Fibroblast of peridontal ligament (primary cell): ENCODE data around the gene BTBD9.
A peak's percentile ranks its signal among the peaks of the same experiment; 100 is the strongest.

Experiments used
- DNase-seq: peaks from one replicate; pipeline ENCODE4 v3.0.0-alpha.2; 2010; ENCODE audit errors: extremely low read depth

Gene BTBD9

GRCh38 chr6:38639498-38640215 lies at the start of gene BTBD9:
TSS of gene BTBD9 (minus strand) at chr6:38639929.
- DNase-seq = peak; percentile 82

GRCh38 chr6:38688579-38689087 lies 48.9 kb upstream of the BTBD9 start:
- DNase-seq = no peak

GRCh38 chr6:38687549-38687948 lies 47.8 kb upstream of the BTBD9 start:
- DNase-seq = no peak

- DNase-seq = no peak
Measured at GRCh38 chr6:38687043-38687353, 47.3 kb upstream of the BTBD9 start.

GRCh38 chr6:38686270-38687042 lies 46.7 kb upstream of the BTBD9 start:
- DNase-seq = no peak

- no peak for DNase-seq
Measured at GRCh38 chr6:38684904-38685303, 45.2 kb upstream of the BTBD9 start.

GRCh38 chr6:38684237-38684636 lies 44.5 kb upstream of the BTBD9 start:
- DNase-seq = no peak

- no peak for DNase-seq
Measured at GRCh38 chr6:38681850-38682249, 42.1 kb upstream of the BTBD9 start.

- DNase-seq = no peak
Measured at GRCh38 chr6:38679668-38680067, 39.9 kb upstream of the BTBD9 start.

- DNase-seq = no peak
Measured at GRCh38 chr6:38678178-38678760, 38.5 kb upstream of the BTBD9 start.

GRCh38 chr6:38676974-38677544 lies 37.3 kb upstream of the BTBD9 start:
- no peak for DNase-seq

- no peak for DNase-seq
Measured at GRCh38 chr6:38676236-38676973, 36.7 kb upstream of the BTBD9 start.

GRCh38 chr6:38673397-38674165 lies 33.9 kb upstream of the BTBD9 start:
- no peak for DNase-seq

GRCh38 chr6:38671885-38672467 lies 32.2 kb upstream of the BTBD9 start:
- DNase-seq = peak; percentile 81

GRCh38 chr6:38658418-38659167 lies 18.9 kb upstream of the BTBD9 start:
- no peak for DNase-seq

- no peak for DNase-seq
Measured at GRCh38 chr6:38656896-38657295, 17.2 kb upstream of the BTBD9 start.

- no peak for DNase-seq
Measured at GRCh38 chr6:38654263-38654662, 14.5 kb upstream of the BTBD9 start.

GRCh38 chr6:38651121-38651784 lies 11.5 kb upstream of the BTBD9 start:
- no peak for DNase-seq

- no peak for DNase-seq
Measured at GRCh38 chr6:38650207-38650752, 10.6 kb upstream of the BTBD9 start.
